IgD-negative memory B cell (primary cell): ENCODE measurements around the gene OR8D1. TPM values are rescaled to one million over a fixed set of nuclear protein-coding genes. Genes with fewer than 3 reads are reported as not detected.

ENCODE experiments used
- polyA plus RNA-seq: library from polyadenylated mRNA; unstranded; fragments of 300-500 nt; fragmentation: Illumina TruSeq; gene quantifications from one replicate; pipeline ENCODE4 v1.2.3, GENCODE V29; 2021

Gene OR8D1
- polyA plus RNA-seq, 1 donor from 2014 or later: not detected

Other genes with a start within 250 kb of the OR8D1 start
- gene VWA5A, start 198.5 kb downstream of the OR8D1 start, polyA plus RNA-seq: 12.8 TPM
- not detected for gene OR10D3, start 130.6 kb downstream of the OR8D1 start, polyA plus RNA-seq
- not detected for gene OR8G1, start 72.9 kb downstream of the OR8D1 start, polyA plus RNA-seq
- gene OR8G5, start 57.6 kb downstream of the OR8D1 start, polyA plus RNA-seq: not detected
- not detected for gene OR8D2, start 6.2 kb upstream of the OR8D1 start, polyA plus RNA-seq
- not detected for gene OR8B2, start 70.5 kb upstream of the OR8D1 start, polyA plus RNA-seq
- gene OR8B3, start 85.1 kb upstream of the OR8D1 start, polyA plus RNA-seq: not detected
- not detected for gene OR8B4, start 110.9 kb upstream of the OR8D1 start, polyA plus RNA-seq
- gene OR8B8, start 131.7 kb upstream of the OR8D1 start, polyA plus RNA-seq: not detected
- gene OR8B12, start 229.7 kb upstream of the OR8D1 start, polyA plus RNA-seq: not detected